CD14-positive monocyte (primary cell): ENCODE data around the gene VAV2. TPM values are rescaled to one million over a fixed set of nuclear protein-coding genes. Genes with fewer than 3 reads are reported as not detected.

ENCODE experiments used
- DNase-seq, 3 donors: peaks; one replicate each; pipeline ENCODE4 v3.0.0-alpha.2; 2011 to 2022
- H2AFZ ChIP-seq: 2 replicates; pipeline ENCODE4 v1.6.0; 2012; ENCODE audit warnings: mild to moderate bottlenecking, low read depth, low read length, inconsistent platforms; ENCODE audit not compliant: insufficient read depth, poor library complexity, severe bottlenecking
- H3K27ac ChIP-seq, 2 donors: 1 replicate in 1 of 2; 2 replicates in 1 of 2; pipeline ENCODE4 v1.5.1; 2012 to 2013; ENCODE audit warnings: low read length in 2 of 2, control low read depth in 1 of 2, inconsistent platforms in 1 of 2, low read depth in 1 of 2, mild to moderate bottlenecking in 1 of 2
- H3K27me3 ChIP-seq, 2 donors: one replicate each; pipeline versions ENCODE4 v1.6.0 to v1.6.1; 2011 to 2013; ENCODE audit warnings: low read length in 2 of 2; ENCODE audit not compliant: control insufficient read depth in 2 of 2, insufficient read depth in 2 of 2
- H3K36me3 ChIP-seq, 2 donors: replicated peaks in 1 of 2; 1 replicate in 1 of 2; 2 replicates in 1 of 2; pipeline versions ENCODE4 v1.5.1 to v1.6.1; 2012 to 2013; ENCODE audit warnings: low read length in 2 of 2, control low read depth in 1 of 2, inconsistent platforms in 1 of 2, mild to moderate bottlenecking in 1 of 2; ENCODE audit not compliant: insufficient read depth in 2 of 2, control insufficient read depth in 1 of 2
- H3K4me1 ChIP-seq, 2 donors: 1 replicate in 1 of 2; 2 replicates in 1 of 2; pipeline versions ENCODE4 v1.5.1 to v1.6.1; 2012 to 2013; ENCODE audit warnings: low read length in 2 of 2, control low read depth in 1 of 2, inconsistent platforms in 1 of 2, mild to moderate bottlenecking in 1 of 2, moderate library complexity in 1 of 2; ENCODE audit not compliant: insufficient read depth in 2 of 2, control insufficient read depth in 1 of 2
- H3K4me2 ChIP-seq: replicated peaks from 2 replicates; pipeline ENCODE3; 2012; ENCODE audit warnings: low read length, moderate library complexity, mild to moderate bottlenecking; ENCODE audit not compliant: poor library complexity, severe bottlenecking; ENCODE audit errors: extremely low read depth
- H3K4me3 ChIP-seq, 3 experiments: fragments of 200-600 bp in 1 of 3; sonication (generic) in 1 of 3; replicated peaks in 1 of 3; 1 replicate in 2 of 3; 2 replicates in 1 of 3; pipeline ENCODE4 v1.5.1; 2011 to 2013; ENCODE audit warnings: low read length in 3 of 3, mild to moderate bottlenecking in 3 of 3, control low read depth in 2 of 3, low read depth in 2 of 3, inconsistent platforms in 1 of 3, moderate library complexity in 1 of 3
- H3K79me2 ChIP-seq: 2 replicates; pipeline ENCODE4 v1.6.0; 2012; ENCODE audit warnings: mild to moderate bottlenecking, control low read depth, inconsistent platforms, low read length, moderate library complexity; ENCODE audit not compliant: insufficient read depth
- H3K9ac ChIP-seq: 2 replicates; pipeline ENCODE4 v1.6.0; 2017; ENCODE audit warnings: low read length, mild to moderate bottlenecking; ENCODE audit not compliant: insufficient read depth, poor library complexity, severe bottlenecking
- H3K9me3 ChIP-seq, 2 donors: replicated peaks in 1 of 2; 1 replicate in 1 of 2; 2 replicates in 1 of 2; pipeline versions ENCODE4 v1.5.1 to v1.6.1; 2012 to 2013; ENCODE audit warnings: low read length in 2 of 2, control low read depth in 1 of 2; ENCODE audit not compliant: control insufficient read depth in 1 of 2, insufficient read depth in 1 of 2
- H4K20me1 ChIP-seq: 2 replicates; pipeline ENCODE4 v1.6.0; 2012; ENCODE audit warnings: mild to moderate bottlenecking, low read length, control low read depth, moderate library complexity; ENCODE audit not compliant: insufficient read depth
- H3K27ac Mint-ChIP-seq, 7 donors: one replicate each; pipeline ENCODE4 v1.8.0; 2020; ENCODE audit warnings: mild to moderate bottlenecking in 7 of 7, mixed read lengths in 7 of 7, moderate library complexity in 6 of 7, inconsistent platforms in 2 of 7
- H3K27me3 Mint-ChIP-seq, 3 donors: one replicate each; pipeline ENCODE4 v1.8.0; 2021 to 2022; ENCODE audit warnings: low read depth in 3 of 3, mild to moderate bottlenecking in 3 of 3, mixed read lengths in 3 of 3, moderate library complexity in 3 of 3, inconsistent platforms in 1 of 3
- H3K36me3 Mint-ChIP-seq, 2 donors: one replicate each; pipeline ENCODE4 v1.8.0; 2020; ENCODE audit warnings: mixed read lengths in 2 of 2, inconsistent platforms in 1 of 2, mild to moderate bottlenecking in 1 of 2
- H3K4me1 Mint-ChIP-seq: one replicate; pipeline ENCODE4 v1.8.0; 2020; ENCODE audit warnings: mild to moderate bottlenecking, mixed read lengths
- H3K4me3 Mint-ChIP-seq, 2 donors: one replicate each; pipeline ENCODE4 v1.8.0; 2020; ENCODE audit warnings: mild to moderate bottlenecking in 2 of 2, mixed read lengths in 2 of 2, moderate library complexity in 1 of 2
- H3K9me3 Mint-ChIP-seq, 7 donors: one replicate each; pipeline ENCODE4 v1.8.0; 2020 to 2022; ENCODE audit warnings: mixed read lengths in 7 of 7, mild to moderate bottlenecking in 6 of 7, moderate library complexity in 6 of 7, inconsistent platforms in 2 of 7
- CTCF ChIP-seq: fragments of 200-600 bp; IDR thresholded peaks from one replicate; pipeline ENCODE4 v1.8.0; 2022; ENCODE audit warnings: antibody characterized with exemption, mild to moderate bottlenecking
- WGBS: methylation state at CpG from one replicate; pipeline ENCODE4 v1.1.5; 2013; ENCODE audit warnings: missing lambda C conversion rate; ENCODE audit not compliant: insufficient coverage; 5-methylcytosine and 5-hydroxymethylcytosine counted together
- intact Hi-C, 2 donors: fragments of 100-400 bp; cut with micrococcal nuclease; formaldehyde crosslinking; loops; one replicate each; pipeline versions ENCODE4 v1.15.0 to v1.15.1; 2023
- polyA plus RNA-seq, 3 donors: library from polyadenylated mRNA; depleted of rRNA in 1 of 3; unstranded in 2 of 3; stranded (reverse) in 1 of 3; fragments of 300-500 nt in 2 of 3; fragments of >200 nt in 1 of 3; fragmentation: Illumina TruSeq in 2 of 3; gene quantifications; 1 replicate in 2 of 3; 2 replicates in 1 of 3; pipeline ENCODE4 v1.2.3, GENCODE V29; 2012 to 2021

The VAV2 gene
- polyA plus RNA-seq, 3 donors, result 2.3 to 13.6 (median 2.3) TPM

DNA sequence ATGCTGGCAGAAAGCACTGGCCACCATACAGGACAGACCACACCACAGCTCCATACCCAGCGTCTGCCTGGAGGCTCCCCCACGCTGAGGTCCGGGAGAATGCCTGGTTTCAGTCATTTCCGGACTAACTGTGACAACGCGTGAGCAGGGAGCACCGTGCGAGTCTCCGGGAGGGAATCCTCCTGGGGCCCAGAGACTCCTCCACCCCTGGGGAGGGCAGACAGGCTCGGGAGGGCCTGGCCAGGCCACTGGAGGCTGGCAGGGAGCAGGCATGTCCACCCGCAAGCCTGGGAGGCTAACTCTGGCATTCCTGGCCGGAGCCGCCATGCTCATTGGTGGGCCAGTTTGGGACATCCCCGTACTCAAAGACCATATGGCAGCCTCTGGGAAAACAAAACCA, 39.7 kb upstream of the VAV2 start:
- no peak overlapping the region for H2AFZ ChIP-seq
- no peak overlapping the region for H3K4me2 ChIP-seq
- no peaks in the 10 kb centered on the region for H3K9me3 ChIP-seq
- no peaks in the 10 kb centered on the region for H3K79me2 ChIP-seq
- H3K9ac ChIP-seq, result no peak overlapping the region
- WGBS, result 99% methylated on average over 11 of the region's 14 CpGs
- DNase-seq, result no peak
- intact Hi-C loops, result no loop called here
- no peak overlapping the region for H3K27ac ChIP-seq
- H3K36me3 Mint-ChIP-seq, result peaks cover 53 to 76% of the 10 kb centered on the region in 2 donors
- H3K27me3 ChIP-seq, result no peaks in the 10 kb centered on the region
- H3K27ac Mint-ChIP-seq, result no peak overlapping the region
- no peak for TF ChIP-seq CTCF
- peaks cover 17% of the 10 kb centered on the region for H4K20me1 ChIP-seq
- no peaks in the 10 kb centered on the region for H3K4me1 ChIP-seq
- H3K36me3 ChIP-seq, result peaks cover 58 to 77% of the 10 kb centered on the region in 2 donors
- no peak overlapping the region for H3K4me3 Mint-ChIP-seq
- H3K4me1 Mint-ChIP-seq, result no peaks in the 10 kb centered on the region
- no peaks in the 10 kb centered on the region for H3K27me3 Mint-ChIP-seq
- H3K4me3 ChIP-seq, result no peak overlapping the region
- peaks cover 0 to 3% (median 0%) of the 10 kb centered on the region in 7 donors for H3K9me3 Mint-ChIP-seq

DNA sequence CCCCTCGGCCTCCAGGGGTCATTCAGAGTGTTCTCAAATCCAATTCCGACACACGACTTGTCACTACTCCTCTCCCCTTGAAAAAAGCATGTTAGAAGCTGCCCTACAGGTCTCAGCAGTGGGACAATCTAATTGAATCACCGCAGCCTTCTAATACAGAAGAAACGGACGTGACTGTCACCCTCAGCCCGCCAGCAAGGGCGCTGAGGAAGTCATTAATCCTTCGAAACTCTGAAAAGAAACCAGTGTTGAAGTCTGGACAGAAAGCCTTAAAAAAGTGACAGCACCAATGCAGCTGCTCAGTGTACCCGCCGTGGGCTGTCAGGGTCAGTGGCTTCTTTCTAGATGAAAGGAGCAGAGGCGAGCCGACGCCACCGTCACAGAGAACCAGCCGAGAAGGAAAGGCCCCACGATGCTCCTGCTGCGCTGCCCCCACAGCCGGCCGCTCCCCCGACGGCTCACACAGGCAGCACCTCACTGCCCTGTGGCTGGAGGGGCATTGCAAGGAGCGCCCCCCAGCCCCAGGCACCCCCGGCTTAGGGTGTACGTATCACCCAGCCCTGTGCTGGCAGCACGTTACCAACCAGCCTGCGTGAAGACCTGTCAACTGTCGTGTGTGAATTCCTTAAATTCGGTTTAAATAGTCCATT, 38.8 kb upstream of the VAV2 start:
- Histone ChIP-seq H3K79me2 (no peaks in the 10 kb centered on the region), H3K4me3 (no peak overlapping the region), H2AFZ (no peak overlapping the region), H3K27ac (no peak overlapping the region), H4K20me1 (peaks cover 18% of the 10 kb centered on the region), H3K36me3 (peaks cover 51 to 68% of the 10 kb centered on the region in 2 donors), H3K9me3 (no peaks in the 10 kb centered on the region), H3K27me3 (no peaks in the 10 kb centered on the region), H3K4me2 (no peak overlapping the region), H3K9ac (no peak overlapping the region), H3K4me1 (peaks cover 5 to 7% of the 10 kb centered on the region in 2 donors)
- Mint-ChIP-seq H3K27ac (peak overlapping the region in 1 of 7 donors; percentile 40), H3K36me3 (peaks cover 45 to 70% of the 10 kb centered on the region in 2 donors), H3K27me3 (peaks cover 0 to 1% (median 0%) of the 10 kb centered on the region in 3 donors), H3K4me3 (no peak overlapping the region), H3K9me3 (peaks cover 0 to 3% (median 0%) of the 10 kb centered on the region in 7 donors), H3K4me1 (peaks cover 5% of the 10 kb centered on the region)
- no peak for TF ChIP-seq CTCF
- WGBS, result 88% methylated on average over 24 of the region's 29 CpGs
- no peak for DNase-seq
- intact Hi-C loops, result no loop called here
